Stimulated activated CD8-positive, alpha-beta memory T cell treated with anti-CD3 and anti-CD28 coated beads, Interleukin-12 subunit alpha, Interleukin-12 subunit beta, amount 100 ng/mL, for 1 hour (primary cell): ENCODE data around the gene HP1BP3.
"Not testable (repeated sequence)": the region's sequence is repeated elsewhere in the genome, so short reads cannot be mapped to it uniquely, and the experiment has no call there.

Experiments used
- DNase-seq: peaks from one replicate; pipeline ENCODE4 v3.0.0-alpha.2; 2020; ENCODE audit warnings: low read depth

Gene HP1BP3

DNA sequence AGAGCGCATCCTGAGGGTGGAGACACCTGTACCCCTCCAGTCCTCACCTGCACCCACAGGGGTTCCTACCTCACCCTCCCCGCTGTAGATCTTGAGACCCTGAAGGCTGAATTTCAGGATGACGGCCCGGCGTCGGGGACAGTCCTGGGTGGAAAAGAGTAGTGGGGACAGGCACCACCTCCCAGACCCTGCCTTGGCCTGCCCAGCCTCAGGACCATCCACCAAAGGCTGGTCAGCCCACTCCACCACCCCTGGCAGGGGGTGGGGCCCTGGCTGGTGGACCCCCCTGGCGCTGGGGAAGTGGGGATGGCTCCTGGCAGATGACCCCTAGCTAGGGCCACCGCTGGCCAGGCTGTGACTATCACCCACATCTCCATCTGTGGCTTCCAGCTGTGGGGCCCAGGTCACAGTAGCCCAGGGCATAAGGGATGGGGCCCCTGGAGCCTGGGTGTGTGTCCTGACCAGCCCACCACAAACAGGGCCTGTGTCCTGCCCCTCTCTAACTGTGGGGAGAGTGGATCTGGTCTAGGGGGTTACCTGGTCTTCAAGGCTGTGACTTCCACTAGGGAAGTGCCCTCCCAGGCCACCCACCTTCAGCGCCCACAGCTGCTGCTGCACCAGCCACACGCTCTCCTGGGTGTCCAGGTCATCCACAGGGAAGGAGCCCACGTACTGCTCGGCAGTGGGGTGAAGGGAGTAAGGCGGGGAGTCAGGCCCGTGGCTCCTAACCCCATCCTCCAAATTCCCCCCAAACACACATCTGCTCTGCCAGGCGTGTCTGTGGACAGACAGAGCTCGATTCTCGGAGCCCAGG lies 60.0 kb downstream of the HP1BP3 start:
- DNase-seq: no peak

- no peak for DNase-seq
Measured at GRCh38 chr1:20726118-20726911, 60.8 kb downstream of the HP1BP3 start.

DNA sequence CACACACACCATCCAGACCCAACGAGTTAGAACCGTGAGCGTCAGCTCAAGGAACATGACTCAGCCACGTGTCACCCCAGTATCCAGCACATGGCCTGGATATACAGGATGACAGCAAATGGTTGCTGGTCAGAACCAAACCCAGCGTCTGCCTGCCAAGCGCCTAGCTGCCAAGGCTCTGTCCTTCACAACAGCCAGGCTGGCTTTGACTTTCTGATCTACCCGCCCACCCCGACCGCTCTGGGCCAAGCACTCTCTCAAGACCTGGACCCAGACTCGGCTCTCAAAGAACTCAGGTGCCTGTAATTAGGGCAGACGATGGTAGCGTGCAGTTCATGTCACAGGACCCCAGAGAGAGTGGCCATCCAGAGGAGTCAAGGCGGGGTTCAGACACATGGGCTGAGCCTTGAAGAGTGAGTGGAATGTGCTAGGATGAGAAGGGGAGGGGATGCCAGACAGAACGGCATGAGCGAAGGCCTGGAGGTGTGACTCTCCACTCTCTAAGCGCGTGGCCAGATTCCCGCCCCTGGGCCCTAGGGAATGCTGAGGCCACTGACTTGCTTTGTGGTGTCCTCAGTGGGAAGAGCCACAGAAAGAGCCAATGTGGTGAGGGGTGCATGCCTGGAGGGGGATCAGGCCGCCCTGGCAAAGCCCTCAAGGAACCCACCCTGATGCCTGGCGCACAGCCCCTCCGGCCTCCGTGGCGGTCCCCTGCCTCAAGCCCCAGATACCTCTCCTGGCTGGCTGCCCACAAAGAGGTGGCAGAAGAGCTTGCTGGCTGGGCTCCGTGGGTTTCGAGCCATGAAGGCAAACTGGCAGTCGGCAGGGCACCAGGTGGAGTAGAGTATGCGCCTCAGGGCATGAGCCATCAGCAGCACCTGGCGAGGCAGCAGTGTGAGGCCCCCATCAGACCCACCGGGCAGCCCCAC lies 61.7 kb downstream of the HP1BP3 start:
- DNase-seq: no peak

DNA sequence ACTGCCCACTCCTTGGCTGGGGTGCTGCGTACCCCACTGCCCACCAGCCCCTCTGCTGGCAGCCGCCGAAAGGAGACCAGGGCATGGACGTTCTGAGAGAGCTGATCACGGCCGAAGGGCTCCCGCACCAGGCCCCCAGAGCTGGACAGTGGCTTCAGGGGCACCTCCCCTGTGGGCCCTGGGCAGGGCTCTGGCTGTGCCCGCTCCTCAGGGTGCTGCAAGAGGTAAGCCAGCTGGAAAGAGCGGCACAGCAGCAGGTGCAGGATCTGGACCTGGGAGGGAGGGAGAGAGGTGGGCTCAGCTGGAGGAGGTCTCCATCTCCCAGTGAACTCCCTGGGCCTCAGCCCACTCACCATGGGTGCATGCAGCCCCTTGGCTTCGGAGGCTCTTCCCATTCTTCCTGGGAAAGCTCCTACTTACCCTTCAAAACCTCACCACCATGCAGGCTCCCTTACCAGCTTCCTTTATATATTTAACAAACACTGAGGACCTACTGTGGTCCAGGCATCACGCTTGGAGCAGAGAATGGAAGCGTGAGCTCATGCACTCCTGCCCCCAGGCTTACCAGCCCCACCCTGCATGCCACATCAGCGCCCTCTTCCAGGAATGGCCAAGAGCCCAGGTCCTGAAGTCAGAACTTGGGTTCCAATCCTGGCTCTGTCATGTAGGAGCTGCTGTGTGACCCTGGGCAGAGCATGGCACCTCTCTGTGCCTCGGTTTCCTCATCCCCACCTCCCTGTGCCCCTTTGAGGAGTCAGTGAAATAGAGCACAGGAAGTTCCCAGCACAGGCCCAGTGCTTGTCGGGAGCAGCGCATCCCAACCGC lies 62.5 kb downstream of the HP1BP3 start:
- DNase-seq: no peak

GRCh38 chr1:20723537-20724363 lies 63.4 kb downstream of the HP1BP3 start:
- no peak for DNase-seq

GRCh38 chr1:20723159-20723536 lies 64.0 kb downstream of the HP1BP3 start:
- DNase-seq: no peak

DNA sequence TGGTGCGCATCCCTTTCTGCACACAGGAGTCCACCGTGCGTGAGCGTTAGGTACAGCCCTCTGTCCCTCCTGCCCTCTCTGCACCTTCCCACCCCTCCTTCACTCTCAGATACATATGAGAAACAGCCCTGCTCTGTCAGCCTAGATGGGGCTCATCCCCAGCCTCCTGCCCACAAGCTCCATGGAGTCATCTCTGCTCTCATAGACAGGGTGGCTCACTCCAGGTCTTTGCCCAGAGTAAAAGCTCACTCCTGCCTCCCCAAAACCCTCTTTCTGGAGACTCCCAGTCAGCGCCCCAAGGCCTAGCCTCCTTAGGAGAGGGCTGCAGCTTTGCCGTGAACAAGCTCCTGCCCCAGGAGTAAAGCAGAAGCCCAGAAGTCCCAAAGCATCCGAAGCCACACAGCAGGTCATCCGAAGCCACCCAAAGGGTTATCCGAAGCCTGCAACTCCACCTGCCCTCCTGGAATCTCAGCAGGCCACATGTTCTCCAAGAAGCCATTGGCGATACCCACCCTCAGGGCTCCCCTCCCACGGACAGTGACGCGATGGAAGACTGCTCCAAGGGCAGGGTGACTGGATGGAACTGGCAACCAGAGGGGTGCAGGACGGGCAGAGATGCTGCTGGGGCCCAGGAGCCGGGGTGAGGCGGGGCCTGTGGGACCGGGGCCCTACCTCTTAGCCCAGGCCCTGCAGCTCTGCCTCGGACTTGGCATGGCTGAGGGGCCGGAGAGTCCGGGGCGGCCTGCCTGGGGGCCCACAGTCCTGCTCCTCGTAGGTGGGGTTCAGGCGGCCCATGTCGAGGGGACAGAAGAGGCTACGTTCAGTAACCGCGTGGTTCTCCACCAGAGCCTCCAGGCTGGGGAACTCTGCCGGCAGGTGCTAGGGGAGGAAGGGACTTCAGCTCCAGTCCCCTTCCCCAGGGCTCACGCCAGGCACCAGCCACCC lies 65.7 kb downstream of the HP1BP3 start:
- no peak for DNase-seq

DNA sequence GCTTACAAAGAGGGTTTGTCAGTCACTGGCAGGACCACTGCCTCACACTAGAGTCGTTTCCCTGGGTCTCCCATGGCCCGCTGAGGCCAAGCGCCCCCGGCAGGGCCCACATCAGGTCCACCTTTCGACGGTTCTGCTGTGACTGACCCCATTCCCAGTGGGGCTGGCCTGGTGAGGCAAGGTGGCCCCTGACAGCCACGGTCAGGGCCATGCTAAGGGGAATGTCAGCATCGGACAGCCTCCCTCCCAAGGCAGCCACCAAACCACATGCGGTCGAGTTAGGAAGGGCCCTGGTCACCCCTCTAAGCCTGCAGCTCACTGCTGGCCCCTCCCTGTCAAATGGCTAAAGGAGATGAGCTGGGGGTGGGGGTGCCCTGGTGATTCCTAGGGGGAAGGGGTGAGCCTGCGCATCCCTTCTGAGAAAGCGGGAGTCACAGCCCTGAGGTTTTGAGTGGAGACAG lies 66.4 kb downstream of the HP1BP3 start:
- no peak for DNase-seq

DNA sequence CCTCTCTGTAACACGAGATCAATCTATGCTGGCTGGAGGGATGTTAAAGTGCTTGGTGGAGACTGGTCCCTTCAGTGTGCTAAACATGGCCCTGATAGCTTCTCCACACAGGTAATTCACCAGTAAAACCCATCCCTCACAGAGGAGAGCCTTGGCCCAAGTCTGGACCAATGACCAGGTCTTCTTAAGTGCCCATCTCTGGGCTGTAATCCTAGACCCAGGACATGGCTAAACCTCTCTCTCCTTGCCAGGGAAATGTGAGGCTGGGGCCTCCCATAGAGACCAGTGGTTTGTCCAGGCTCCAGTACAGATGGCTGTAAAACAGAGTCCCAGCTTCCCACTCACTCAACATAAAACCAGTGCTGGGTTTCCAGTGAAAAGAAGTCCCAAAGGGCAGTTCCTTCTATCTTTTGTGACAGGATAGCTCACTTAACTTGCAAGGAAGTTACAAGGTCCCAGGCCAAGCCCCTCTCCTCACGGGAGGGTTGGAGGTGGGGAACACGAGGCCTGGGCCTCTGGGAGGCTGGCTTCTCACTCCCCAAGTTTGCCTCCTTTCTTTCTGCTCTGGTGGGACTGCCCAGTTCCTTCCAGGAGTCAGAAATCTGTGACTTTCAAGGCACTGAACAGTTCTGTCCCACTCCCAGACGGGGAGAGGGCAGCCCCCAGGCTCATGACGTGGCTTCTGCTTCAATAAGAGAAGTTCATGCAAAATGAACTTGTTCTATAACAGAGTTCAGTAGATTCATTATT lies 67.1 kb downstream of the HP1BP3 start:
- DNase-seq: no peak

- DNase-seq: no peak
Measured at GRCh38 chr1:20719261-20719660, 67.8 kb downstream of the HP1BP3 start.

GRCh38 chr1:20718343-20718882 lies 68.7 kb downstream of the HP1BP3 start:
- not testable (repeated sequence) for DNase-seq

DNA sequence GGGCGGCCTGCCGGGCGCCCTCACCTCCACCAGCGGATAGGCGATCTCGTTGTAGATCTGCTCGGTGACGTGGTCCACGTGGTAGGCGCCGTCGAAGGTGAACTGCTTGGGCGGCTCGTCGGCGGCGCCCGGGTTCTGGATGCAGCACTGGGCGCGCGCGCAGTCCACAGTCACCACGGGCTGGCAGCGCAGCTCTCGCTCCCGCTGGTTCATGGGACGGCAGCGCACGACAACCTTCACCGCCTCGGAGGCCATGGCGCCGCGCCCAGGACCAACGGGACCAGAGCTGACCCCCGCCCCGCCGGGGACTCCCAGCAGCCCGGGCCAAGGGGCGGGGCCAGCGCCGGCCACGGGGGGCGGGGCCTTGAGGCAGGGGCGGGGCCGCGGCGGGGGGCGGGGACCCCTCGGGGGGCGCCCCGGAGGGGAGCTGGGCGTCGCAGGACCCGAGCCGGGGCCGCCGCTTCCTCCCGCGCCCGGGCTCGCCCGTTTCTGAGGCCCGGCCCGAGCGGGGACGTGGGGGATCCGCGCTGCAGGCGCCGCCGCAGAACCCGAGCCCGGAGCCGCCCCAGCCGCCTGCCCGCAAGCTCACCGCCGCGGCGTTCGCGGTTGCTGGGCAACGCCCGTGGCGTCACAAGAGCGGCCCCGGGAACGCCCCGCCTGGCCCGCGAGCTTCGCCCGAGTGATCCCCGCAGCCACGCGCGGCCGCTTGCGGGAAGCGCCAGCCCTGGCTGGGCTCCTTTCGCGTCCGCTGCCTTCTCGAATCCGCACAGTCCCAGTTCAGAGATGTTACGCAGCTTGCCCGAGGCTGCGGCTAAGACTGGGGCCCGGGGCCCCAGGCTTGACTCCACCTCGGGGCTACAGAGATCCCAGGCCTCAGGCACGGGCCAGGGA lies 69.4 kb downstream of the HP1BP3 start, which contains the start of gene KIF17:
TSS of gene KIF17 (minus strand) at position 556 of the 891 bp plus-strand sequence. CDS start at position 255, 301 bp downstream.
- DNase-seq: peak; percentile 27

DNA sequence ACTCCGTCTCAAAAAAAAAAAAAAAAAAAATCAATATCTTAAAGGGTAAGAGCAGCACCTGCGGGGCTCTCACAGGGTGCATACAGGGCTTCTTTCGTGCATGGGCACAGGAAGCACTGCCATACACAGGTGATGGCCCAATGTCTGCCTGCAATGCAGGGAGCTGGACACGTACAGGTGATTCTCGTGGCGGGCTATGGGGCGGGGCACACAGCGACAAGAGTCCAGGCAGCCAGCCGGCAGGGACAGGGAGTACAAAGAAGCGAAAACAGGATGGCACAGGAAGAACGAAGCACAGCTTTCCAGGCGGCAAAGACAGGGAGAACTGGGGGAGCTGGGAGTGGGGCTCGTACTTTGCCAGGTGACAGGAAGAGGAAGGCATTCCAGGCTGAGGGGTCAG lies 70.9 kb downstream of the HP1BP3 start:
- DNase-seq: no peak

- DNase-seq: no peak
Measured at GRCh38 chr1:20715406-20715805, 71.7 kb downstream of the HP1BP3 start.

DNA sequence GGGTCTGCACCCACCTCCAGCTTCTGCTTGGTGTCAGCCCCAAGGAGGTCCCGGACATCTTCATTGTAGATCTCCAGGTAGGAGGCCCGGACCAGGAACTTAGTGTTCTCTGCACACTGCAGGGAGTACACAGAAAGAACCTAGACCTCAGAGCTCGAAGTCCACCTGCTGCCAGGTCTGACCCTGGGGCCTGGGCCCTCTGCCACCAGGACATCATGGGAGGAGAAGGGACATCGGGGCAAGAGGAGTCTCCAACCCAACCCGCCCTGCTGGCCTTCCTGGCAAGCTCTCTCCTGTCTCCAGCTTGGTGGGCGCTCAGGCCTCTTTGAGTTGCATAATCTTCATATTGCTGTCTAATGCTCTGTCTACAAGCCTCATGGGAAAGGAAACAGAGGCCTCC lies 73.7 kb downstream of the HP1BP3 start:
- no peak for DNase-seq

DNA sequence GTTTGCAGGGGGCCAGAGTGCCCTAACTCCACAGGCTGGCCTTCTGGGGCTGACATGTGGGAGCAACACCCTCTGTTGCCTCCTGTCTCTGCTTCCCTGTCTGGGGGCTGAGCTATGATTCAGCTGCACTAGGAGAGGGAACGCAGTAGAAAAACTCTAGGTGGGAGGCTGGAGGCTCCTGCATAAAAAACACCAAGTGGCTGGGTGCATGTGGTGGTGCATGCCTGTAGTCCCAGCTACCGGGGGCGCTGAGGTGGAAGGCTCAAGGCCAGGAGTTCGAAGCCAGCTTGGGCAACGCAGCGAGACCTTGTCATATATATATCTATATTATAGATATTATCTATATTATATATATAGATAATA lies 74.9 kb downstream of the HP1BP3 start:
- DNase-seq: no peak
